Measurements from ENCODE around the gene TCF19. TPM values are rescaled to one million over a fixed set of nuclear protein-coding genes. Genes with fewer than 3 reads are reported as not detected.

Gene TCF19
- total RNA-seq, 1 donor from 2014 or later: 0.45 TPM

- no peak for DNase-seq (ENCODE audit: low spot score)
- no peak for ATAC-seq
Observed at GRCh38 chr6:31202259-31203166, 44.1 kb downstream of the TCF19 start.

- ATAC-seq: peak; percentile 65
- no peak for DNase-seq (ENCODE audit: low spot score)
Observed at GRCh38 chr6:31203345-31203979, 45.1 kb downstream of the TCF19 start.

- no peak for DNase-seq (ENCODE audit: low spot score)
- ATAC-seq: no peak
Observed at GRCh38 chr6:31204751-31205145, 46.4 kb downstream of the TCF19 start.

GRCh38 chr6:31205638-31206037 lies 47.2 kb downstream of the TCF19 start:
- DNase-seq (ENCODE audit: low spot score) (no peak), ATAC-seq (peak; percentile 27)

GRCh38 chr6:31208506-31208905 lies 50.1 kb downstream of the TCF19 start:
- ATAC-seq (peak; percentile 60), DNase-seq (ENCODE audit: low spot score) (peak; percentile 54)

GRCh38 chr6:31209137-31209536 lies 50.7 kb downstream of the TCF19 start:
- peak; percentile 72 for ATAC-seq
- no peak for DNase-seq (ENCODE audit: low spot score)

- DNase-seq (ENCODE audit: low spot score) (no peak), ATAC-seq (no peak)
Observed at GRCh38 chr6:31210123-31210522, 51.7 kb downstream of the TCF19 start.

- DNase-seq (ENCODE audit: low spot score) (no peak), ATAC-seq (no peak)
Observed at GRCh38 chr6:31210741-31211532, 52.5 kb downstream of the TCF19 start.

Other genes starting within 250 kb of the TCF19 start
- gene VARS2, start 244.4 kb upstream of the TCF19 start, total RNA-seq: 28.9 TPM
- gene SFTA2, start 226.4 kb upstream of the TCF19 start, total RNA-seq: not detected
- gene MUCL3, start 217.6 kb upstream of the TCF19 start, total RNA-seq: not detected
- gene MUC21, start 174.9 kb upstream of the TCF19 start, total RNA-seq: not detected
- gene MUC22, start 148.1 kb upstream of the TCF19 start, total RNA-seq: not detected
- gene C6orf15, start 46.0 kb upstream of the TCF19 start, total RNA-seq: not detected
- not detected for gene PSORS1C1, start 43.8 kb upstream of the TCF19 start, total RNA-seq
- gene CDSN, start 38.1 kb upstream of the TCF19 start, total RNA-seq: not detected
- gene PSORS1C2, start 19.5 kb upstream of the TCF19 start, total RNA-seq: not detected
- gene CCHCR1, start 787 bp upstream of the TCF19 start, total RNA-seq: 9.6 TPM
- 5.0 TPM for gene POU5F1, start 12.1 kb downstream of the TCF19 start, total RNA-seq
- gene HLA-C, start 113.5 kb downstream of the TCF19 start, total RNA-seq: 397 TPM
- gene HLA-B, start 198.6 kb downstream of the TCF19 start, total RNA-seq: 291 TPM
- gene MICA, start 245.0 kb downstream of the TCF19 start, total RNA-seq: 6.3 TPM